Ovary (tissue), 3 donors: Measurements from ENCODE around the gene RHBDF2.

Experiments used
- CTCF ChIP-seq, 3 donors: fragments of 450-650 bp in 2 of 3; fragments of 200-600 bp in 1 of 3; IDR thresholded peaks; one replicate each; pipeline versions ENCODE4 v1.5.1 to v1.8.0; 2016 to 2022; ENCODE audit warnings: antibody characterized with exemption in 3 of 3, mild to moderate bottlenecking in 1 of 3
- POLR2A ChIP-seq: fragments of 450-650 bp; IDR thresholded peaks from one replicate; pipeline ENCODE4 v1.6.1; 2017; ENCODE audit warnings: antibody characterized with exemption, mild to moderate bottlenecking, moderate library complexity
- donor health status: DM: no; HTN: no; CAD: no.

- TF ChIP-seq CTCF (IDR thresholded peaks at IDR 0.05) = no peak
- TF ChIP-seq POLR2A = no peak
Observed at GRCh38 chr17:76542566-76542971, 41.3 kb upstream of the RHBDF2 start.
